ENCODE data around the gene FNDC4.
A peak's percentile ranks its signal among the peaks of the same experiment; 100 is the strongest.

Gene FNDC4

DNA sequence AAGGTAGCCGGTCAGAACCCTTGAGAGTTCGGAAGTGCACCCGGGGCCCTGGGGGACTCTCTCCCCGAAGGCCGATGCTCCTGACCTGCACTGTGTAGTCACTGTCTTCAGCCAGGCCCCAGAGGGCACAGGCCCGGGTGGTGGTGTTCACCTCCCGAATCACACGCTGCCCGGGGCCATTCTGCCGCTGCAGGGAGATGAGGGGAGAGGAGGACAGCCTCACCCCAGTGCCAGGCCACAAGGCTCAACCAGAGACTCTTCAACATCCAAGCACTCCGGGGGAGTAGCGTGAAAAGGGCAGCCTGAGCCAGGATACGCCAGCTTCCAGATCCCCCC lies 1.1 kb downstream of the FNDC4 start:
- no peak for DNase-seq (ENCODE audit: low spot score)

DNA sequence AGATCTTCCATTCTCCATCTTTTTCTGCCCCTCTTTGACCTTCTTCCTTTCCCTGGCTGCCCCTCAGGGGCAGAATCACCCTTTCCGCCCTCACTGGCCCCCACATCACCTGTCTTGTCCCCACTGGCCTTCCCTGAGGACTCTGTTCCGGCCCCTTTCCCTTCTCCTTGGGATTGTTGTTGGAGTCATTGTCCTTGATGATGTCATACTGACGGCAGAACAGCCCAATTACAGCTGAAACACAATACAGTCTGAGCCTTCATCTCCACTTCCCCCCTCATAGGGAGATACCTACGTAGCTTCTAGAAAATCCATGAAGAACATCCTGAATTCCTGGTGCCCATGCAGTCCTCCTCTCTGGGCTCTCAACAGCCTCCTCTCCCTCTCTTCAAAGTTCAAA lies 2.4 kb downstream of the FNDC4 start:
- DNase-seq (ENCODE audit: low spot score), result no peak

- peak; percentile 98 for DNase-seq (ENCODE audit: low spot score)
These were observed 5.3 kb downstream of the FNDC4 start, which contains the start of gene IFT172 for GRCh38 chr2:27489498-27490397. Gene IFT172, minus strand, starts transcription at chr2:27489743. Its CDS starts 90 bp downstream, at chr2:27489653.

GRCh38 chr2:27489118-27489497 lies 5.9 kb downstream of the FNDC4 start:
- no peak for DNase-seq (ENCODE audit: low spot score)

- DNase-seq (ENCODE audit: low spot score), result no peak
These were observed 9.5 kb downstream of the FNDC4 start for GRCh38 chr2:27485496-27485895.

DNA sequence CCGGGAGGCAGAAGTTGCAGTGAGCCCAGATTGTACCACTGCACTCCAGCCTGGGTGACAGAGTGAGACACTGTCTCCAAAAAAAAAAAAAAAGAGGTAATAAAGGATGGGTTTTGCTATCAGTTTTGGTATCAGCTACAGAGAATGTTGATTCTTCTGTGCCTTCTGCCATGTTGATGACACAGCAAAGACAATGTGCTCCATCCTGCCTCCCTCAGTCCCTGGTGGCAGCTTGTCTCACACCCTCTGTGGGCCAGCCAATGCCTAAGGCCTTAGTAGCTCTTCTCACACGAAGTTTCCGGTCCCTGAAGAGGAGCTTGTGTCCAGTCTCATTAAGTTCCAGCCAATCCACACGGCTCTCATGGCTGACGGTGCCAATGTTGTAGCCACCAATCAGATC lies 23.0 kb downstream of the FNDC4 start:
- DNase-seq (ENCODE audit: low spot score), result no peak

DNA sequence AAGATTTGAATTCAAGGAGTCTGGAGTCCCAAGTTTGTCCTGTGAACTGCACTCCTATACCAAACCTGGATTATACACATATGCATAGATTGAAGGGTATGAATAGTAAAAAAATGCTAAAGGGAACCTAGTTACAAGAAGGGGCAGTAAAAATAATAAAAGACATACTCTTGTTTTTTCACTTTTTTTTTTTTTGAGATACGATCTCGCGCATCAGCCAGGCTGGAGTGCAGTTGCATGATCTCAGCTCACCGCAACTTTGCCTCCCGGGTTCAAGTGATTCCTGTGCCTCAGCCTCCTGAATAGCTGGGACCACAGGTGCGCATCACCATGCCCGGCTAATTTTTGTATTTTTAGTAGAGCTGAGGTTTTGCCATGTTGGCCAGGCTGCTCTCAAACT lies 30.6 kb downstream of the FNDC4 start:
- DNase-seq (ENCODE audit: low spot score), result no peak

GRCh38 chr2:27461118-27461517 lies 33.9 kb downstream of the FNDC4 start:
- DNase-seq (ENCODE audit: low spot score), result no peak

DNA sequence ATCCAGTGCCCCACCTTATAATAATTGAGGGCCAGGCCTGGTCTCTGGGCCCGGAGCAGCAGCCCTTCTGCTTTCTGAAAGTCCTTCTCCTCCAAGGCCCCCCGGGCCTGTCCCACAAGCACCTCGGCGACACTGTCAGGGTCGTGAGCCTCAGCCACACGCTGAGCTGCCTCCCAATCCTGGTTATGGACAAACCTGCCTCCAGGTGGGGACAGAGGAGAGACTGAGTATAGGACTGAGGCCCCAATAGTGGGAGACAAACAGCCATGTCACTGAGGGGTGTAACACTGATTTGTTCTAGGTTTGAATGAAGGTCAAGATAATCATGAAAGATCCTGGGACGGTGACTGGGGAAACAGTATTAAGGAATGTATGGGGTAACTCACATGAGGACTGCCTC lies 41.0 kb downstream of the FNDC4 start:
- no peak for DNase-seq (ENCODE audit: low spot score)

- no peak for DNase-seq (ENCODE audit: low spot score)
These were observed 43.9 kb downstream of the FNDC4 start for GRCh38 chr2:27451095-27451494.

GRCh38 chr2:27448381-27448780 lies 46.6 kb downstream of the FNDC4 start:
- no peak for DNase-seq (ENCODE audit: low spot score)

DNA sequence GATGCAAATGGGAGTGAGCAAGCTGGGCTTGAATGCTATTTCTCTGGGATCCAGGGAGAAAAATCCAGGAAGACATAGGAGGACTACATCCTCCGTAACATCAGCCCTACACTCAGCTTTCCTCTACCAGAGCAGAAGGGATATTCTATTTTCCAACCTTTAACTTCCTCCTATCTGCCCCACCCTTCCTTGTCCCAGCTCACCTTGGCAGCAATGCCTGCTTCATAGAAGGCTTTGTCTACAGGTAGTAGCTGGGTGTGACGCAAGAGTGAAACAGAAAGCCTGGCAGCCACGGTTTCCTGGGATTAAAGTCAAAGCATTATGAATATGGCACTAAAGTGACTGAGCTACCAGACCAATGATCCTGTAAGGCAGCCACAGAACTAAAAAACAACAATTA lies 48.9 kb downstream of the FNDC4 start:
- DNase-seq (ENCODE audit: low spot score), result no peak

- no peak for DNase-seq (ENCODE audit: low spot score)
These were observed 49.4 kb downstream of the FNDC4 start for GRCh38 chr2:27445615-27446014.

- no peak for DNase-seq (ENCODE audit: low spot score)
These were observed 49.8 kb downstream of the FNDC4 start for GRCh38 chr2:27445155-27445554.

GRCh38 chr2:27442920-27443282 lies 52.1 kb downstream of the FNDC4 start:
- DNase-seq (ENCODE audit: low spot score), result no peak

DNA sequence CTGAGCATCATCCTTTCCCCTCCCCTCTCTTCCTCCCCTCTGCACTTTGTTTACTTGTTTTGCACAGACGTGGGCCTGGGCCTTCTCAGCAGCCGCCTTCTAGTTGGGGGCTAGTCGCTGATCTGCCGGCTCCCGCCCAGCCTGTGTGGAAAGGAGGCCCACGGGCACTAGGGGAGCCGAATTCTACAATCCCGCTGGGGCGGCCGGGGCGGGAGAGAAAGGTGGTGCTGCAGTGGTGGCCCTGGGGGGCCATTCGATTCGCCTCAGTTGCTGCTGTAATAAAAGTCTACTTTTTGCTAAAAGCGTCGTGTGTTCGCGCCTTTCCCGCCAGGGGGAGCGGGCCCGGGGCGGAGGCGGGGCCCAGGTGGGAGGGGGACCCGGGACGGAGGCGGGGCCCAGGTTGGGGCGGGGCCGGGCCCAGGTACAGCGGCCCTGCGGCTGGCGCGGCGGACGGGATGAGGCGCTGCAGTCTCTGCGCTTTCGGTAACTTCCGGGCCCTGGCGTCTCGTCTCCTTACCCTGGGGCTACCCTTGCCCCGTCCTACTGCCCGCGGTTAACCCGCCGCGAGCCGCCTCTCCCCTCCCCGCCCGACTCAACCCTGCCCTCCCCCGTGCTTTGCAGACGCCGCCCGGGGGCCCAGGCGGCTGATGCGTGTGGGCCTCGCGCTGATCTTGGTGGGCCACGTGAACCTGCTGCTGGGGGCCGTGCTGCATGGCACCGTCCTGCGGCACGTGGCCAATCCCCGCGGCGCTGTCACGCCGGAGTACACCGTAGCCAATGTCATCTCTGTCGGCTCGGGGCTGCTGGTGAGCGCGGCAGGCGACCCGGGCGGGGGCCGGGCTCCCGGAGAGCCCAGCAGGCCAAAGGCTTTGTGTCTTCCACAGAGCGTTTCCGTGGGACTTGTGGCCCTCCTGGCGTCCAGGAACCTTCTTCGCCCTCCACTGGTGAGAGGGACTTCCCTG lies 52.8 kb downstream of the FNDC4 start, which contains the start of gene KRTCAP3:
Gene KRTCAP3, plus strand, starts transcription at position 424 of the 962 bp plus-strand sequence. Its CDS starts 32 bp downstream, at position 456.
- no peak for DNase-seq (ENCODE audit: low spot score)
